ENCODE measurements around the gene KLHL25. TPM values are rescaled to one million over a fixed set of nuclear protein-coding genes. Genes with fewer than 3 reads are reported as not detected.
A peak's percentile ranks its signal among the peaks of the same experiment; 100 is the strongest.

Gene KLHL25
- total RNA-seq, 1 experiment from 2014 or later = 6.4 TPM

GRCh38 chr15:85777250-85778106 is 17.2 kb downstream of the KLHL25 start:
- no peak for DNase-seq (ENCODE audit: low spot score)

DNA sequence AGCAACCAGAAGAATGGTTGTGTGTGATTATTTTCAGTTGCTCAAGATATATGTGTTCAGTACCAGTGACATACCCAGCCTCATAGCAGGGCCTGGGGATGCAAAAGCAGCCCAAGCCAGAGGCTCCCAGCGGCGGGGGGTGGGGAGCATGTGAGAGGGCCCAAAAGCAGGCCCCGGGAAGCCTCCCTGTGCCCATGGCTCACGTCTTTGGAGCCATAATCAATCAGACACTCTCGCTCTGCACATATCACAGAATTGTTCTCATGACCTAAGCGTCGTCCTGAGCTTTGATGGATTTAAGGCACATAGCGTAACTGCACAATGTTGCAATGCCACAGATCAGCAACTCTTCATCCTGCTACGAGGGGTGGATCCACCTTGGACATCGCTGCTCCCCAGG is 20.8 kb downstream of the KLHL25 start:
- DNase-seq (ENCODE audit: low spot score) = no peak

GRCh38 chr15:85773249-85773648 is 21.5 kb downstream of the KLHL25 start:
- no peak for DNase-seq (ENCODE audit: low spot score)

DNA sequence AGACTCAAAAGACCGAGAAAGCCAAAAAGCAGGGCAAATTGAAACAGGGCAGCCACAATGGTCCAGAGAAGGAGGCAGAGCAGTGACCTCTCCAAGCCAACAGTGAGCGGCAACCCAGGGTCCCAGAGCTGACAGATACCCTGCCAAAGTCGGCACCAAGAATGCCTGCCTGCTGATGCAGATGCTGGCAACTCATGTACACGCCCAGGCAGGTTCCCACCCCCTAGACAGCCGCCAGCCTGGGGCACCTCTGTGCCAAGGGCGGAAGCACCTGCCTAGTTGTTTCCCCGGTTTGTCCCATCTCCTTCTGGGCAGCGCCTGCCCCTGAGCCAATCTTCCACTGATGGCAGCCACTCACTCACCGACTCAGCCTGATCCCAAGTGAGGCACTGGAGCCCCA is 22.1 kb downstream of the KLHL25 start:
- no peak for DNase-seq (ENCODE audit: low spot score)

DNA sequence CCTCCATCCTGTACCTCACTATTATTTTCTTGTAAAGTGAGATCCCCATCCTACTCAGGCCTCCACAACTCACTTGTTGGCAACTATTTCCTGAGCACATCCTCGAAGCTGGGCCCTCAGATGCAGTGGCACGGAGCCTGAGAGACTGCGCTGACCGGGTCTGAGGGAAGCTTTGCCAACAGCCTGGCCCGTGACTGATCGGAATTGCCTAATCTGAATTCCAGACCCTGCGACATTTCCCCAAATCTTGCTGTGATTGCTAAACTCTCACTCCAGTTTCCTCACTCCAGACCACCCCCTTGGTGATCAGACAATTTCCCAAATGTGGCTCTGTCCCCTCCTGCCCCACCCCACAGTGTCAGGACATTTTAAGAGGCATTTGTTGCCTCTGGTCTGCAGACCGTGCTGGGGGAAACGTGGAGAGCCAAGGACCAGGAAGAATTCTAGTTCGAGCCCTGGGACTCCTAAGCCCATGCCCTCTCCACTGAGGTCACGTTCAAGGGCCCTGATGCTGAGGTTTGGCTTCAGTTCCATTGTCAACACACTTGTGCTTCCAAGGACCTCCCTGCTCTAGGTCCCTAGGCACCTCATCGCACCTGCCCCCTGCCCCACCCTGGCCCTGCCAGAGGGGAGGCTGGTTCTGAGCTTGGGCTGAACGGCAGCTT is 22.8 kb downstream of the KLHL25 start:
- DNase-seq (ENCODE audit: low spot score) = no peak

DNA sequence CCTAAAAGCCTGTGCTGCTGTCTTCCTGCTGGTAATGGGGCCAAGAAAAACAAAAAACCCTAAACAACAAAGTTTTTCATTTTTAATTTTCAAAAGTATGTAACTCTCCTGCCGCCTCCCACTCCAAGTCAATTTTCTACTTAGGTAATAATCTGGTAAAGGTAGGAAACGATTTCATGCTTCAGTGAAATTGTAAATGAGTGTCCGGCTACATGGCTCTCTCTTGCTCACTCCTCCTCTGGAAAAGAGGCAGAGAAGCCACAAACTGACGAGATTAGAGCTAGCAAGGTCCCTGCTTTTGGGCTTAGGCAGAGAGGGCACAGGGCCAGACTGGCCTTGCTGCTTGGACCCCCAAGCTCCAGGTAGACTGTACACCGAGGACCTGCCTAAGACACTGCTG is 23.5 kb downstream of the KLHL25 start:
- DNase-seq (ENCODE audit: low spot score) = no peak

DNA sequence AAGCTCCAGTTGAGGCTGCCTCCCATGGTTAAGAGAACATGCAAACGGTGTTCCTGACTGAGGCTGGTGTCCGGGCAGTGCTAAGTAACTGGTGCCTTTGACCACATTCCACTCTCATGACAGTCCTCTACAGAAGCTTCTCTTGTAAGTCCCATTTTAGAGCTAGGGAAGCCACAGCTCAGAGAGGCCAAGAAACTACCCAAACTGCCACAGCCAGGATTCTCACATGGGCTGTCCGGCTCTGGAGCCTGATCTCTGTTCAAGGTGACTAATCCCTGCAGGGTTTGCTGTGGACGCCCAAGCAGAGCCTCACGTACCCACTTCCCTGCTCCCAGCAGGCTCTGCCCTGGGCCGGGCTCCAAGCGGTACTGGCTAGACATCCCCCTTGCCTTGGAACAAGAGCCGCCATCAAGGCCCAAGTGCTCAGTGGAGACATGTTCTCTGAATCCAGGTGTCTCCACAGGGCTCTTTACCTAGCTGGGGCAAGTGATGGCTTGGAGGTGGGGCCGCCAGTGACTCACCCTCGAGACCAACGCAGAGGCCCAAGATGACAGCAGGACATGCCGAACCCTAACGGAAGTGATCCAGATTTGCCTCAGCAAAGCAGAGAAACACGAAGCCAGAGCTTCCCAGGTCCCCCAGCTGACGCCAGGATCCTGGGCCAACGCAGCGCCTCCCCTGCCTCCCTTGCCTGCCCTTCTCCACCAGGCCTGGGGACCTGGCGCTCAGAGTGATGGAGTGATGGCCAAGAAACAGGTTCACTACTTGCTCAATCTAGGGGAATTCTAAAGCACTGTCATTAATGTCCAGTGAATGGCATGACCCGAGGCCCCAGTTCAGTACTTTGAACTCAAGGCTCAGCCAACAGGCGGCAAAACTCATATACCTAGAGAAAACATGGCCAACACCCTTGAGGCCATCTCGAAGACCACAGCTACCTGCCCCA is 24.4 kb downstream of the KLHL25 start:
- no peak for DNase-seq (ENCODE audit: low spot score)

DNA sequence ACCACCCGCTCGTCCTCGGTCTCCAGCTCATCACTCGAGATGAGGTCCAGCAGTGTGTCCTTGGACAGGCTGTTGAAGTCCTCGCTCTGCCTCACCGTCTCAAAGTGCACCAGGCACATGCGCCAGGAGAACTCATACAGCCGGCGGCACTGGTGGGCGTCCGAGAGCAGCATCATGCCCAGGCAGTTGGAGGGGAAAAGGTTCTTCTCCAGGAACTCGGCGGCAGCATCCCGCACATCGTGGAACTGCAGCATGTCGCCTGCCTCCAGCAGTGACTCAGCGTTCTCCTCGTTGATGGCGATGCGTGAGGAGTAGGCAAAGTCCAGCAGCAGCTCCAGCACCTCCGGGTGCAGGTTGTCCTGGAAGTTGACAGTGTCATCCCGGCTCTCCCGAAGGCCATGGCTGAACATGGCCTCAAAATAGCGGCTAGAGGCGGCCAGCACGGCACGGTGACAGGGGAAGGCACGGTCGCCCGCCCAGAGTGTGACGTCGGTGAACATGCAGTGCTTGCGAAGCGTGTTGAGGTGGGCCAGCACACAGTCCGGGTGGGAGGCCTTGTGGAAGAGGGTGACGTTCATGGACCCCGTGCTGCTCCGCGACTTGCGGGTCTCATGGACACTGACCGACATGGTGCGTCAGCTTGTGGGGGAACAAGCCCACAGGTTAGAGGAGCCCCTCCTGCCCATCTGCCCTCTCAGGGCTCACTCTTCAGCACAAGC is 25.4 kb downstream of the KLHL25 start:
- no peak for DNase-seq (ENCODE audit: low spot score)

- no peak for DNase-seq (ENCODE audit: low spot score)
These were observed 26.0 kb downstream of the KLHL25 start for GRCh38 chr15:85768595-85769168.

DNA sequence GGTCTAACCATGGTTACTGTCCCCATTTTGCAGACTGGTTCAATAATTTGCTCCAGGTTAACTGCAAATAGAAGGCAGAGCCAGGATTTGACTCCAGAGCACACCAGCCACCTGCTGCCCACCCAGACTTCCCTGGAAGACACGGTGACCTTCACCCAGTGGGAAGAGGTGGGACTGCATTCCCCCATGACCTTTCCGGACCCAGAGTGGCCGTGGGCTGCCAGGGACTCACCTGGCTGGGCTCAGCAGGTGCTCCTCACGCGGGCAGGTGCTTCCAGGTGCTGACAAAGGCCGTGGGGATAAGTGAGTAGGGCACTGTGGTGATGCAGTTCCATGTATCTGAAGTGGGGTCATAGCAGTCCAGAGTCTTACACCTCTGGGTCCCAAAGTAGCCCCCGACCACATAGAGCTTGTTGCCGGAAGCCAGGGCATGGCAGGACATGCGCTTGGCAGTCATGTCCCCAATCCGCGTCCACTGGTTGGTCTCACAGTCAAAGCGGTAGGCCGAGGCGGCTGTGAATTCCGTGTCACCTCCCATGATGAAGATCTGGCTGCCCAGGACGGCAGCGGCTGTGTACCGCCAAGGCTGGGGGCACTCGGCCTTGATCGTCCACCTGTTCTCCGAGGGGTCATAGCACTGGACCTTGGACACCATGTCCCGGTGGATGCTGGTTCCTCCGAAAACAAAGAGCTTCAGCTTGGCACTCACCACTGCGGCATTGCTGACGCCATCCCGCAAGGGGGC is 26.8 kb downstream of the KLHL25 start:
- no peak for DNase-seq (ENCODE audit: low spot score)

DNA sequence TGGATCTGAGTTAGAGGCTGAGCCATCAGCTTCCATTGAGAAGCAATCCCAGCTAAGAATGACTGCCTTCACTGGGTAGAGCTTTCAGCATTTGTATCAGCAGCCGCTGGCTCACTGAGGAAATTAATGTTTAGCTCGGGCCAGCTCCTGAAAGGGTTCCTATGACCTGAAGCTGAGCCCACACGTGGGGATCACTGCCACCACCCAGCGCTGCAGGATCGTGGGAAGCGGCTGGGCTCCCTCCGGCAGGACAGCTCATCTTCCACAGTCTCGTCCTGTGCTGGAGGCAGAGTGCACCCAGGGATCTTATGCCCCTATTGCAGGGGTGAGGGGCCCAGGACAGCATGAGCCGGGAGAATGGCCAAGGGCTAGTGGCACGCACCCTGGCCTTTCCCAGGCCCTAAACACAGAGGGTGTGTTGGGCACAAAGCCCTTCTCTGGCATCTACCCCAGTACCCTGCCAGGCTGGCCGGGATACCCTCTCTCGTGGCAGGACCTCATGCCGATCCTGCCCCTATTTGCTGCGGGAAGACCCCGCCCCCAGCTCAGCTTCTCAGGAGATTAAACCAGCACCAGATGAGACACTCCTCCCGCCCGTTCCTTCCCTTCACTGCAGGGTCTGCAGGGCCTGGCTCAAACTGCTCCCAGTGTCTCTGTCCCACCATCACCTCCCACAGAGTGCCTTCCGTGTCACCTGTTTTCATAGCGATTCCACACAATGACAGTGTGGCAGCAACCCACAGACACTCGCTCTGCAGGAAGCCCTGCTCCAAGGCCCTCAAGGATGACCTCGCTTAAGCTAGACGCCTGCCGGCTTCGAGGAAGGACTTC is 28.5 kb downstream of the KLHL25 start:
- DNase-seq (ENCODE audit: low spot score) = no peak

DNA sequence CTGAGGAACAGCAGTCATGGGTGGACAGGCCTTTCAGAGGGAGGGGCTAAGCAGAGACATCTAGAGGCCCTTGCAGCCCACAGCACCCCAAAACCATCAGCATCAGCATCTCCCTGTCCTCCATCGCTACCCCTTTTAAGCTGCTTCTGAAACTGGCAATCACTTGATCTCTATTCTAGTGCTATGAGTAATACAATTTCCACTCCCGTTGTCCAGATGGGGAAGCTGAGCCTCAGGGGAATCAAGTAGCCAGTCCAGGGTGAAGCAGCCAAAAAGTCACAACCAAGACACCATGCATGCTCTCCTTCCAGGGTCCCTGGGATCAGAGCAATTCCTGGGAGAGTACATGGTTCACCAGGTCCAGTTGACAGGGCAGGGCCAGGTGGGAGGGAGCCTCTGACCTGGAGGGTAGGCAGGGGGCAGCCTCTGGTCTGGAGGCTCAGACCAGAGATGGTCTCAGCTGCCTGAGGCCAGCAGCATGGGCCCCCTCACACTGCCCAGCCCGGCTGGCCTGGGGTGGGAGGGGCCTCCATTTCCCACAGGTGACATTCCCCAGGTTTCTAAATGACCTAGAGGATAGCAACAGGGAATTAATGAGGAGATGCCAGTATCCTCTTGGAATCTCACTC is 30.0 kb downstream of the KLHL25 start:
- DNase-seq (ENCODE audit: low spot score) = no peak

DNA sequence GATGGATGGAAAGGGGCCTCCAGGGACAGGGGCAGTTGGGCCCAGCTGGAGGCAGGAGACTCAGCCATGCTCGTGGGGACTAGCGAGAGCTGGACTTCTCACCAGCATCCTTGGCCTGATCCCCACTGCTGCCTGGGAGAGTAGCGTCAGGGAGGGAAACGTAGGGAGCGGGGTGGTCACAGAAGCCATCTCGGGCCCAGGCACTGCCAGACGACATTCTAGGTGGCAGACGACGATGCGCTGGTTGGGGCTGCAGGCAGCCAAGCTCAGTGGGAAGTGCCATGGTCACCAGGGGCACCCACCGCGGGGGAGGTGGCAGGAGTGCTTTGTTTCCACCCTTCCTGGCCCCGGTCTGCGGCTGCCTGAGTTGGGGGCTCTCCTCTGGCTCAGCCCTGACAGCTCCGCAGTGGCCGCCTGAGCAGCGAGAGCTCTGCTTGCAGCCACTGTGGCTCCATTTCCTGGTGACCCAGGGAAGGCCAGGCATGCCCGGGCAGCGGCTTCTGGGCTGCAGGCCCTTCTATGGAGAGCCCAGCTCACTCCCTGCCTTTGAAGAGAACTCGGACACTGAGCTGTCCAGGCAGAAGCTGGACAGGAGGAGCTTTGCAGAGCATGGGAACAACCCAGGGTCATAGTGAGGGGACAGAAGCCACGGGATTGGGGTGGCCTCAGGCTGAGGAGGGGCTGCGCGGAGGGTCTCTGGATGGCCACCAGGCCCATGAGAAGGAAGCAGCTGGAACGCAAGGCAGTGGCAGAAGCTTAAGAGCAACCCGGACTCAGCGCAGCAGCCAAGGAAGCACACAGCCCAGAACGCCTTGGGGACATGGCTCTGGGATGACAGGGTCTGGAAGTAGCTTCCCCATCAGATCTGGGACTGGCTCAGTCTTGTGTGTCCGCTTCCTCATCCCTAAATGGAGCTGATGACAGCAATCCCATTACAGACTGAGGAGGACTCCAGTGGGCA is 30.8 kb downstream of the KLHL25 start:
- no peak for DNase-seq (ENCODE audit: low spot score)

DNA sequence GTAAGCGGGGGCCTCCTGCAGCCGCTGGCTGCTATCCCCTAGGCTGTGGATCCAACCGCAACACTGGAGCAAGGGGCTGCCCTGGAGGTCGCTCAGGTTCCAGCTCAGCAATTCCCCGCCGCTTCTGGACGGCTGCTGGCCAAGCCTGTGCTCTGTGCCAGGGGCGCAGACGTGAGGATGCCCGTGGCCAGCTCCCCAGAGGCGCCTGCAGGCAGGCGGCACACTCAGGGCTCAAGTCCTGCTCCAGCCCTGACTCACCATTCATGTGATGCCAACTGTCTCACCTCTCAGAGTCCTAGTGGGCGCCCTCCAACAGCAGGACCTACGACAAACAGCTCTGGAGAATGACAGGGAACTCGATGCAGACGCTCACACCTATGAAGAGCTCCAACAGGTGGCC is 31.6 kb downstream of the KLHL25 start:
- peak; percentile 16 for DNase-seq (ENCODE audit: low spot score)

- no peak for DNase-seq (ENCODE audit: low spot score)
These were observed 32.0 kb downstream of the KLHL25 start for GRCh38 chr15:85762756-85763127.

- no peak for DNase-seq (ENCODE audit: low spot score)
These were observed 32.5 kb downstream of the KLHL25 start for GRCh38 chr15:85762039-85762755.

DNA sequence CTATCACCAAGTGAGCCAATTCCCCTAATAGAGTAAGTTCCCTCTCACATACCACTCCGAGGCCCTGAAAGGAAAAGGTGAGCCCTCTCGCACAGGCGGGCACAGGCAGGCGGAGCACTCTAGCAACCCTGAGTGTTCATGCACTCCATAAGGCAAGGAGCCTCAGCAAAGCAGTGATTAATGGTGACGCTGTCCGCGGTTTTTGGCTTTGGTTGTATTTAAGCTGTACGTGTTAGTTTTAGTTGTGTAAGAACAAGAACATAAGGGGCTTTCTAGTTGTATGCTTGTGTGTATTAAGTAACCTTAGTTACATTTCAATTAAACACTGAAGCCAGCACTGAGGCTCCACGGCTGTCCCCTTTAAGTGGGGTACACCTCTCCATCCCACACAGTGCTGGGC is 33.1 kb downstream of the KLHL25 start:
- no peak for DNase-seq (ENCODE audit: low spot score)
